ENCODE data around the gene HYLS1. TPM values are rescaled to one million over a fixed set of nuclear protein-coding genes. Genes with fewer than 3 reads are reported as not detected.

The HYLS1 gene
- polyA plus RNA-seq, 1 donor (not counting 4 experiments of a cell fraction or from before 2014, with no cell fraction given) = 7.2 TPM

- no peak overlapping the region for H3K27ac ChIP-seq (ENCODE audit: control insufficient read depth, insufficient read depth, low read length)
- no peak overlapping the region for H3K4me2 ChIP-seq (ENCODE audit: control insufficient read depth, extremely low read depth, insufficient read depth, low read depth, low read length)
- no peaks in the 10 kb centered on the region for H3K9me3 ChIP-seq (ENCODE audit: control insufficient read depth, low read depth, low read length)
- H3K27me3 ChIP-seq (ENCODE audit: control insufficient read depth, extremely low read depth, insufficient read depth, low read length) = no peaks in the 10 kb centered on the region
- dilution Hi-C loops (cut with MboI; ENCODE audit: extremely low pct_ligation_motif_present, low sequenced_read_pairs) = no loop called here
- H2AFZ ChIP-seq (ENCODE audit: control insufficient read depth, low read length) = no peak overlapping the region
- no peaks in the 10 kb centered on the region for H3K4me1 ChIP-seq (ENCODE audit: control insufficient read depth, extremely low read depth, insufficient read depth, low read length)
- TF ChIP-seq EZH2 (IDR thresholded peaks at IDR 0.05; ENCODE audit: low read length) (no peak), CTCF (optimal IDR thresholded peaks at IDR 0.05 in 1 of 3, IDR thresholded peaks at IDR 0.05 in 1 of 3, conservative IDR thresholded peaks at IDR 0.05 in 1 of 3; ENCODE audit: extremely low read depth in 1 of 3, insufficient read depth in 2 of 3, low read length in 3 of 3) (peak; percentile 85 to 87 (median 87))
- no peaks in the 10 kb centered on the region for H3K9me1 ChIP-seq (ENCODE audit: control insufficient read depth, extremely low read depth, insufficient read depth, low read length)
- H4K20me1 ChIP-seq (ENCODE audit: control insufficient read depth, extremely low read depth, insufficient read depth, low read length) = no peaks in the 10 kb centered on the region
- H3K36me3 ChIP-seq (ENCODE audit: control insufficient read depth in 2 of 2, extremely low read depth in 1 of 2, insufficient read depth in 2 of 2, low read length in 2 of 2) = no peaks in the 10 kb centered on the region
- H3K4me3 ChIP-seq (ENCODE audit: control insufficient read depth in 2 of 3, extremely low read depth in 1 of 3, insufficient read depth in 2 of 3, low read depth in 1 of 3, low read length in 3 of 3) = no peak overlapping the region
- DNase-seq (ENCODE audit: low read depth, low spot score) (peak; percentile 35), FAIRE-seq (peak; percentile 67)
- H3K79me2 ChIP-seq (ENCODE audit: control insufficient read depth, insufficient read depth, low read length) = no peaks in the 10 kb centered on the region
- H3K9ac ChIP-seq (ENCODE audit: control insufficient read depth, extremely low read depth, insufficient read depth, low read length) = no peak overlapping the region
These were observed 35.6 kb downstream of the HYLS1 start for GRCh38 chr11:125923012-125923579.

DNA sequence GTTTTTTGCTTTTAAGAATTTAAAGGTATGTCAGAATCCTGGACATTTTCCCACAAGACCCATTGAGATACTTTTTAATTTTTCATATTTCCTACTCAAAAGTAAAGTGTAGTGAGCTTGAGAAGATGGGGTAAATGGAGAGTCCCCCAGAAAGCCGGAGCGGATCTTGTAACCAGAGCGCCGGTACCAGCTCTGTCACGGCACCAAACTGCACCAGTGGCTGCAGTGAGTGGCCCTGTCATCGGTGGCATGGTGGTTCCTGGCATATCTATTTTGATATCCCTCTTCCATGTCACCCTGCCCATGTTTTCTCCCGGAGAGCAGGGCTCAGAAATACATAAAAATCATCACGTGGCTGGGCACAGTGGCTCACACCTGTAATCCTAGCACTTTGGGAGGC is 36.2 kb downstream of the HYLS1 start:
- H3K36me3 ChIP-seq (ENCODE audit: control insufficient read depth in 2 of 2, extremely low read depth in 1 of 2, insufficient read depth in 2 of 2, low read length in 2 of 2) = no peaks in the 10 kb centered on the region
- dilution Hi-C loops (cut with MboI; ENCODE audit: extremely low pct_ligation_motif_present, low sequenced_read_pairs) = no loop called here
- no peak overlapping the region for H3K4me2 ChIP-seq (ENCODE audit: control insufficient read depth, extremely low read depth, insufficient read depth, low read depth, low read length)
- no peaks in the 10 kb centered on the region for H3K4me1 ChIP-seq (ENCODE audit: control insufficient read depth, extremely low read depth, insufficient read depth, low read length)
- H3K9me1 ChIP-seq (ENCODE audit: control insufficient read depth, extremely low read depth, insufficient read depth, low read length) = no peaks in the 10 kb centered on the region
- no peaks in the 10 kb centered on the region for H3K27me3 ChIP-seq (ENCODE audit: control insufficient read depth, extremely low read depth, insufficient read depth, low read length)
- H3K27ac ChIP-seq (ENCODE audit: control insufficient read depth, insufficient read depth, low read length) = no peak overlapping the region
- H4K20me1 ChIP-seq (ENCODE audit: control insufficient read depth, extremely low read depth, insufficient read depth, low read length) = no peaks in the 10 kb centered on the region
- H3K79me2 ChIP-seq (ENCODE audit: control insufficient read depth, insufficient read depth, low read length) = no peaks in the 10 kb centered on the region
- FAIRE-seq (no peak), DNase-seq (ENCODE audit: low read depth, low spot score) (no peak)
- H2AFZ ChIP-seq (ENCODE audit: control insufficient read depth, low read length) = no peak overlapping the region
- H3K4me3 ChIP-seq (ENCODE audit: control insufficient read depth in 2 of 3, extremely low read depth in 1 of 3, insufficient read depth in 2 of 3, low read depth in 1 of 3, low read length in 3 of 3) = no peak overlapping the region
- H3K9ac ChIP-seq (ENCODE audit: control insufficient read depth, extremely low read depth, insufficient read depth, low read length) = no peak overlapping the region
- no peaks in the 10 kb centered on the region for H3K9me3 ChIP-seq (ENCODE audit: control insufficient read depth, low read depth, low read length)
- TF ChIP-seq CTCF (optimal IDR thresholded peaks at IDR 0.05 in 1 of 3, IDR thresholded peaks at IDR 0.05 in 1 of 3, conservative IDR thresholded peaks at IDR 0.05 in 1 of 3; ENCODE audit: extremely low read depth in 1 of 3, insufficient read depth in 2 of 3, low read length in 3 of 3) (no peak), EZH2 (IDR thresholded peaks at IDR 0.05; ENCODE audit: low read length) (no peak)

Measured in keratinocyte (primary cell).